ENCODE data around the gene CDK6.
"Not testable (repeated sequence)": the region's sequence is repeated elsewhere in the genome, so short reads cannot be mapped to it uniquely, and the experiment has no call there.

CDK6 gene

GRCh38 chr7:92784935-92785334 is 51.4 kb downstream of the CDK6 start:
- DNase-seq = no peak

DNA sequence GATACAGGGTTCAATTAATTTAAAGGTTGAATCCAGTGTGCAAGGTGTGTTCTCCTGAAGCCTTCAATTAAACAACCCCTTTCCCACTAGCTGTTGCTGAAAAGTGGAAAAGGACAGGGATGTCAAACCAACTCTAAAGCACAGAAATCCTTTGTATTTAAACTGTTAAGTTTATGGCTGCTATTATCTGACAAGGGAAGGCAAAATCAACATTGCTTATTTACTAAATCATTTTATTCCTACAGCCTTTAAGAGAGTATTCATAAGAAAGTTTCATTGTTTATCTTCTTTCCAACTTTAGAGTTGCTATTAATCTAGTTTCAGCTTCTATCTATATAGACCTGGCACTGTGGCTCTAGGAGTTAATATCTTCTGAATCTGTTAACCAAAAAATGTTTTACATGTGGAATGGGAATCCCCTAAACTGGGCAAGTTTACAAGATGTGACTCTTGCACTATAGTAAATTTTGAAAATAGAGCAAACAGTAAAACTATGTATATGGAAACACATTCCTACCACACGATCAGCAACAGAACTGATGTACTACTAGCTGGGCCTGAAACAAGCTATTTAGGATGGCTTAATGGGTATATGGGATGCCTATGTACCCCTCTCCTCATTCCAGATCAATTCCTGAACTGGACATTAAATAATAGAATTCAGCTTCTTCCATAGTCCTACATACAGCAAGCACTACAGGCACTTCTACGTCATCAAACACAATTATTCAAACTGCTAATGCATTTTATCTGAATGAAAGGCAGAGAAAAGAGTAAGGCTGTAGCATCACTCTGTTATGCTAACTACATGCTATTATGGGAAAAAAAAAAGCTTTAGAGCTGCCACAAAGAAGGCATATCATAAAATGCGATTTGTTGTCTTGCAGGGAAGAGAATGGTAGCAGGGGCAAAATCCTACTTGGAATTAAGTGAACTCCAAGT is 52.8 kb downstream of the CDK6 start:
- no peak for DNase-seq

GRCh38 chr7:92782855-92783254 is 53.5 kb downstream of the CDK6 start:
- DNase-seq = no peak

- DNase-seq = no peak
These were observed 54.1 kb downstream of the CDK6 start for GRCh38 chr7:92782236-92782635.

- DNase-seq = no peak
These were observed 55.2 kb downstream of the CDK6 start for GRCh38 chr7:92781117-92781720.

DNA sequence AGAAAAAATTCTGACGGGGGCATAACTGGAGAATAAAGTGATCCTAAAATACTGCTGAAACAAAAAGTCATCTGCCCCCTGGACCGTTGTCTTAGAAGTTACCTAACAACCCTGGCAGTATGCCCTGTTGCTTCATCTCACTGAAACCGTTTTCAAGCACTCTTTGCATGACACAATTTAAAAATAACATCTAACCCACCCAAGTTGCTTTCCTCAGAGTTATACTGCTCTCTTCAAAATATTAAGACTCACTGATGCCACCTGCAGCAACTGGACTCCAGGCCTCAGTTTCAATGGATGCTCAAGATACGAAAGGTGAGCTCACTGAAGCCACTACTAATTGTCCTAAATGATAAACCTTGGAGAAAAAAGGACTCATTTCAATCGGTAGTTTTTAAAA is 57.4 kb downstream of the CDK6 start:
- DNase-seq = no peak

GRCh38 chr7:92777993-92778392 is 58.4 kb downstream of the CDK6 start:
- DNase-seq = no peak

- DNase-seq = no peak
These were observed 62.6 kb downstream of the CDK6 start for GRCh38 chr7:92773808-92774207.

DNA sequence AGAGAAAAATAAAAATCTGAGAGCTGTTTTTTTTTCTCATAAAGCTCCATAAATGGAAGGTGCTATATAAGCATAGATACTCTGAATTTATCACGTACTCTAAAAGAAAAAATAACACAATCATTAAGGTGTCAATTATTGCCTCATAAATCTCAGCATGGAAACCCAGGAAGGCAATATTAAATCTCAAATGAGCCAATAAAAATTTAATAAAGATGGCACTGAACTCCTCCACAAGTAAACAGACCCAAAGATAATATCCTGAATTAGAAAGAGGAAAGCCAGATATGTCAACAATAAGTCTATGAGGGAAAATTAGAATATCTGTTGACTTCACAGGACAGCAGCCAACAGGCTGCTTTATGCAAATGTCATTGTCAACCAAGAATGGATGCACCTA is 66.5 kb downstream of the CDK6 start:
- no peak for DNase-seq

DNA sequence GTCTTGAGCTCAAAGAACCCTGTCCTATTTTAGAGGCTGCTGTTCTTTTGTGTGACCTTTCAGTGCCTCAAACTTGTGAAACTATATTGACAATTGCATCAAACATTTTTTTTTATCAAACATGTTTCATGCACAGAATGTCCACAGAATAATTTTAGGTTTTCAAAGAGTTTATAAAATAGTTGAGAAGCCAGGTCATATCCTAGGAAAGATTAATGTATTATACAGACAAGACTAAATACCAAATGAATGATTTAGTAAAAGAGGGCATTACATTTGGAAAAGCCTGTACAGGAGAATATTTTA is 67.0 kb downstream of the CDK6 start:
- DNase-seq = no peak

GRCh38 chr7:92768501-92769393 is 67.6 kb downstream of the CDK6 start:
- no peak for DNase-seq

- no peak for DNase-seq
These were observed 68.9 kb downstream of the CDK6 start for GRCh38 chr7:92767437-92767836.

GRCh38 chr7:92766461-92767003 is 69.8 kb downstream of the CDK6 start:
- DNase-seq = no peak

- no peak for DNase-seq
These were observed 70.6 kb downstream of the CDK6 start for GRCh38 chr7:92765725-92766124.

DNA sequence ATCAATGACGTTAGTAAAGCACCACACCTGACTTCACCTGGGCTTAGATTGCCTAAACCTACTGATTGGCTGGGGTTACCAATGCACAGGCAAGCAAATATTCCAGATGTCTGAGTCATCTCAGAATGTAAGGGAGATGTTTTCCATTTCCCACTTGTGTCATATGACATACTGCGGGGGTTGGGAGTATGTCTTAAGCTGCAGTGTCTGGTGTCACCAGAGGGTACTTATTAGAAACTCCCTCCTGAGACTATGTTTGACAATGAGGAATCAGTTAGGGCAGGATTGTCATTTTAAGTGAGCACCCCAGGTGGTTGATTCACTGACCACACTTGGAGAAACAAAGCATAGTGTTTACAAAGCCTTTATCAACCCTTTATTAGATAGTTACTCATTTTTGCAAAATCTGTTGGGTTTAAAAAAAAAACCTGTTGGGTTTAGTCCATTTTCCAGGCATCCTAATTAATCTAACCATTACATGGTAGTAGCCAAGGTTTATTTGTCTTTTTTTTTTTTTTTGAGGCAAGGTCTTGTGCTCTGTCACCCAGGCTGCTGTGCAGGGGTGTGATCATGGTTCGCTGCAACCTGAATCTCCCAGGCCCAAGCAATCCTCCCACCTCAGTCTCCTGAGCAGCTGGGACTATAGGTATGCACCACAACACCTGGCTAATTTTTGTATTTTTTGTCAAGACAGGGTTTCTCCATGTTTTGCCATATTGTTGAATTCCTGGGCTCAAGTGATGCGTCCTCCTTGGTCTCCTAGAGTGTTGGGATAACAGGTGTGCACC is 72.5 kb downstream of the CDK6 start:
- no peak for DNase-seq

DNA sequence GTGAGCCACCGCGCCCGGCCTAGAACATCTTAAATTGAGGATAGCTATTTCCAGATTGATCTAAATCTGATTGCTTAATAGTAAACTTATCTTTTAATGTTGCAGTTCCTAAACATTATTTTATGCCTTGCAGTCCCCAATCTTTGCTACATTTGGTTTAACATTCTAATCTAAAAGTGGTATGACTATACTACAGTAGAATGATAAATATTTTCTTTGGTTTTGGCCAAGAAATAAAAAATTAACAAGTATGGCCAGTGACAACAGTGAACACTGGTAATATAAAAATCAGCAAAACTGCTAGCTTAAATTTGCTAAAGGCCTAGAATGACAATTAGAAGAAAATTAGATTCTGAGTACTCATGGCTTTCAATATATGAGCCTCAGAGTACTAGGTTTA is 73.5 kb downstream of the CDK6 start:
- no peak for DNase-seq

DNA sequence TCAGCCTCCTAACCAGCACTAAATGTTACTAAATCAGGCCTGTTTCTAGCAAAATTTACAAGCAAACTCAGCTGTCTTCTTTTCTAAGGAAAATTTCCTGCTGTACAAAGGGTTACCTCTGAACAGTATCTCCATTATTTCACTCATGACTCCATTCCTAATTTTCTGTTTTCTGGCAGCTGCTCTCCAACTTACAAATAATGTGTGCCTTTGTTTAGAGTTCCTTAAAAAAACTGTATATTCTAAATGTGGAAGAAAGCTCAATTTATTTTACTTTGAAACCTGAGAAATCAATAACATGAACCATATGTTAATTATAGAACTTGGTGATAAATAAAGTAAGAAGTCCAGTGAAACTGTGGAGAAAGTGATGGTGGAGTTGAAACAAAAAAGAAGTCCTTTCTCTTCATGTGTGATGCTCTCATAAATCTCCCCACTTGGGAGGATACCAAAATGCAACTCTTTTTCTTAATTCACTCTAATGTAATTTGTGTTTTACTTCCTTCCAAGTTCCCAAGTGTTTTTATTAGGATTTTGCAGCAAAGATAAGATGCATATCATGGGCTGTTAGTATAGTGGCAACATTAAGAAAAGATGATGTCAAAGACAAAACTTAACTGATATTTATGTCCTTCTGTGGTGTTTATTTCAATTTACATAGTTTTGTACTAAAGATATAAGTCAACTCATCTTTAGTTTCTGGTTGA is 74.8 kb downstream of the CDK6 start:
- DNase-seq = no peak

GRCh38 chr7:92758796-92759431 is 77.5 kb downstream of the CDK6 start:
- DNase-seq = no peak

- not testable (repeated sequence) for DNase-seq
These were observed 79.0 kb downstream of the CDK6 start for GRCh38 chr7:92757311-92757910.

GRCh38 chr7:92755680-92756079 is 80.7 kb downstream of the CDK6 start:
- no peak for DNase-seq
